HG03108 (cell line): ENCODE measurements around the gene PMEPA1.

Source experiments
- ATAC-seq: cut with Tn5 transposase; IDR thresholded peaks from one replicate; pipeline ENCODE4 v1.9.1; 2021; ENCODE audit warnings: moderate library complexity; ENCODE audit not compliant: unreplicated experiment

The PMEPA1 gene, protein sequence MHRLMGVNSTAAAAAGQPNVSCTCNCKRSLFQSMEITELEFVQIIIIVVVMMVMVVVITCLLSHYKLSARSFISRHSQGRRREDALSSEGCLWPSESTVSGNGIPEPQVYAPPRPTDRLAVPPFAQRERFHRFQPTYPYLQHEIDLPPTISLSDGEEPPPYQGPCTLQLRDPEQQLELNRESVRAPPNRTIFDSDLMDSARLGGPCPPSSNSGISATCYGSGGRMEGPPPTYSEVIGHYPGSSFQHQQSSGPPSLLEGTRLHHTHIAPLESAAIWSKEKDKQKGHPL

DNA sequence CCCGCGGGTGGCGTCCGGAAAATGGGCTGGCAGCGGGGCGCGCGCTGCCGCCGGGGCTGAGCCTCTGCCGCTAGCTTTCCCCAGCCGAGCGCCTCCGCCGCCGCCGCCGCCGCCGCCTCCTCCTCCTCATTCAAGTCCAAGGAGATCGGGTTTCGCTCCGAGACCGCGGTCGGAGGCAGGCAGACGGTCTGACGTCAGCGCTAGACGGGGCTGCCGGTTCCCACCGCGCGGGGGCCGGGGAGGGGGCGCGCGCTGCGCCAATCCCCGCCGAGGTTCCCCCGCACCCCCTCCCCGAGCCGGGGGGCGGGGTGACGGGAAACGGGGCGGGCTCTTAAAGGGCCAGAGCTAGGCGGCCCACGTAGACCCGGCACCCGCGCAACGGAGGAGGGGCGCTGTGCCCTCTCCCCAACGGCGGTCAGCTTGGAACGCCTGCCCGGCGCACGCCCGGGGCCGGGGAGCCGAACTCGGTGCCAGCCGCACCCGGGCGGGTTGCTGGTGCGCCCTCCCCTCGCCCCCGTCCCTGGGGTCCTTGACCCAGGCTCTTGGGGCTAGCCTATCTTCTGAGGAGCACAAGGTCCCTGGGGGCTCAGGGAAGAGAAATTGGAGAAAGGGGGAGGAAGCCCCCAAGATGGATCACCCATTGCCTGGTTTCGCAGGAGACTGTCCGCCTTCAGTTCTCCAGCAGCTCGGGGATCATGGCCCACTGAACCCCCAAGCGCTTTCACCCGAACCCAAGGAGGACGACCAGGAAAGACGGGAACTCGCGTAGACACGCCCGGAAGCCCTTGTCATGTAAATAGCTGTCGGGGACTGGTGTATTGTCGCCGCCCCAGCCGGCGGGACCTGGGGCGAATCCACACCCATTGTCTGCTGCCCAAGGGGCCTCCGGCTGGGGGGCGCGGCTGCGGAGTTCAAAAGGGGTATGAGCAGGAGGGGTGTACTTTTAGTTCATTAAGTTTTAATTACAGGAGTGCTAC is at the start of gene PMEPA1:
Gene PMEPA1 (minus strand): TSS at position 193 of the 977 bp plus-strand sequence. CDS start 433 bp downstream, outside the sequence.
- peak; percentile 79 for ATAC-seq

DNA sequence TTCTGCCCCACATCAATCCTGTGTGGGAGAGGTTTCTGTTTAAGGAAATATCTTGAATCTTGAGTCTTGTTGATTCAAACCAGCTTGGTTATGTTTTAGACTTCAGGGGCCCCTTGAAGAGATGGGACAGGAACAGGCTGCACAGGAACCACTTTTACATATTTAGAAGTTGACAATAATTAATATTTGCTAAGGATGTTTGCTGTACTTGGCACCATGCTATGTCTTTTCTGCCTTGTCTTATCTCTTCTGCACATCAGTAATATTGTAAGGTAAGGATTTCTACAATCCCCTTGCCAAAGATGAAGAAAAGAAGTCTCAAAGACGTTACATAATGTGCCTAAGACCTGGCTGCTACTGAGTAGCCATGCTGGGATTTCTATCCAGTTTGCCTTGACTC is 48.0 kb upstream of the PMEPA1 start:
- no peak for ATAC-seq

DNA sequence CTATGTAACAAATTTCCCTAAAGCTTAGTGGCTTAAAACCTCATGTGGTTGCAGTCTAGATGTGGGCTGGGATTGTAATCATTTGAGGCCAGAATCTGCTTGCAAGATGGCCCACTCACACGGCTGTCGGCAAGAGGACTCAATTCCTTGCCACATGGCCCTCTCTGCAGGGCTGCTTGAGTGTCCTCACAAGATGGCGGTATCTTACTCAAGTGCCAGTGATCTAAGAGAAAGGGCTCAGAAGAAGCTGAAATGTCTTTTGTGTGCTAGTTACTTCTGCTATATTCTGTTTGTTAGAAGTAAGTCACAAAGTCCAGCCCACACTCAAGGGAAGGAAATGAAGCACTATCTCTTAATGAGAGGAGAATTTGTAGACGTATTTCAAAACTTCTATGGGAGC is 47.1 kb upstream of the PMEPA1 start:
- ATAC-seq: no peak

GRCh38 chr20:57756213-57756612 is 46.4 kb upstream of the PMEPA1 start:
- ATAC-seq: no peak

GRCh38 chr20:57755609-57756008 is 45.8 kb upstream of the PMEPA1 start:
- no peak for ATAC-seq

- no peak for ATAC-seq
Observed at GRCh38 chr20:57754190-57754589, 44.4 kb upstream of the PMEPA1 start.

DNA sequence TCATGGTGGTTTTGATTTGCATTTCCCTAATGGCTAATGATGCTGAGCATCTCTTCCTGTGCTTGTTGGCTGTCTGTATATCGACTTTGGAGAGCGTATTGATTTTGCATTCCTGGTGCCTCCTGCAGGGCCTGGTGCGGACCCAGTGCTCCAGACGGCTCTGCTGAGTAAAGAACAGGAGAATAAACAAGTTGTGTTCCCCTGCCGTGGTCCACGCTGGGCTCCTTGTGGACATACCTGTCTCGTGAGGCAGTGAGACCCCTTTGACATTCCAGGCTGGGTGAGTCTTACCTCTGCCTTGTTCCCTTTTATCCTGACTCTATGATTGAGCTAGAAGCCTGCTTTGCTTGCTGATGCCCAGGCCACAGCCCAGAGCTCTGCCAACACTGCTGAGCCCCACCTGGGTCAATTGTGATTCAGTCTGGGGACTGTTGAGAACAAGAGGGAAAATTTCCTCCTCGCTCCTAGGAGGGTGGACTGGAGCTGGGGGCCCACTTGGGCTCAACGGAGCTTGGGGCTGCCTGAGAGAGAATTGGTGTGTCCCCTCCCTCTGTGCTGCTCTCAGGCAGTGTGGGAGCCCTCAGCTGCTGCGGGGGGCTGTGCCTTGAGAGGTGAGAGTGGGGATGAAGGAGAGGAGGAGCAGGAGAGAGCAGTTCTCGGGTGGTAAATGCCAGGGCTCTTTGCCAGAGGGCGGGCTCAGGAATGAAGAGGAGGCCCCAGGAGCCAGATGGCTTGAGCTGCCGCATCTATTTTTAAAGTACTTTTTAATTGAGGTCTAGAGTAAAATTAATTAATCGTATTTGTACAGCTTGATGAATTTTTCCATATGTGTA is 43.7 kb upstream of the PMEPA1 start:
- no peak for ATAC-seq

DNA sequence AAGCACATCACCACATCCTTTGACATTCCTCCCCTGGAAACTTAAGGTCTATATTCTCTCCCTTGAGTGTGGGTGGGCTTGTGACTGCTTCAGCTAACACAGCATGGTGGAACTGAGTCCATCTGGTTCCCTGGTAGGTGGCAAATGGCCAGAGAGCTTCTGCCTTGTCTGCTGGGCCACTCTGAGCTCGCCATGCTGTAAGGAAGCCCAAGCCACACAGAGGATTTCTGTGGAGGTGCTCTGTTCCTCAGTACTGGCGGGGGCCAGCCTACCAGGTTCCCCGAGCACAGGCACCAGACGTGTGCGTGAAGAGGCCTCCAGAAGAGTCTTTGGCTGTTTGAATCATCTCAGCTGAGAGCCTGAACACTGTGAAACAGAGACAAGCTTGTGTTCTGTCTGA is 41.6 kb upstream of the PMEPA1 start:
- no peak for ATAC-seq

- ATAC-seq: no peak
Observed at GRCh38 chr20:57749869-57750268, 40.1 kb upstream of the PMEPA1 start.

- no peak for ATAC-seq
Observed at GRCh38 chr20:57749131-57749690, 39.4 kb upstream of the PMEPA1 start.

DNA sequence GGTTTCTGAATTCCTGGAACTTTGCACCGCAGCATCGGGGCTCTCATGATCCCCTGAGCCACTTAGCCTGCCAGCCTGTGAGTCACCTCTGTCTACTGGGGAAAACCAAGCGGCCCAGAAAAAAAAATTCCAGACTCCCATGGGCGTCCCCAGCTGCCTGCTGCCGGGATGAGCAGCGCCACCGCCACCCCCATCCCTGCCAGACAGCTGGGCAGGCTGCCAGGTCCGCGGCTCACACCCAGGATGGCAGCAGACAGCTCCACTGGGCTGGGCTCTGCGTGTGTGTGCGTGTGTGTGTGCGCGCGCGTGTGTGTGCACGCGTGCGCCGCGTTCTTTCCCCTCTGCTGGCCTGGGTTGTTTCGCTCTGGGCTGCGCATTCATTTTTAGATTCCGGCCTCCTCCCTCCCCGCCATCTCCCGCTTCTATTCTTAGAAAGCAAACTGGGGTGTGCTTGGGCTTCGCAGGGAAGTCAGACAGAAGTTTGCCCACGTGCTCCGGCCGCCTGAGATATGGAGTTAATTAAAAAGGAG is 38.9 kb upstream of the PMEPA1 start:
- ATAC-seq: peak; percentile 56

DNA sequence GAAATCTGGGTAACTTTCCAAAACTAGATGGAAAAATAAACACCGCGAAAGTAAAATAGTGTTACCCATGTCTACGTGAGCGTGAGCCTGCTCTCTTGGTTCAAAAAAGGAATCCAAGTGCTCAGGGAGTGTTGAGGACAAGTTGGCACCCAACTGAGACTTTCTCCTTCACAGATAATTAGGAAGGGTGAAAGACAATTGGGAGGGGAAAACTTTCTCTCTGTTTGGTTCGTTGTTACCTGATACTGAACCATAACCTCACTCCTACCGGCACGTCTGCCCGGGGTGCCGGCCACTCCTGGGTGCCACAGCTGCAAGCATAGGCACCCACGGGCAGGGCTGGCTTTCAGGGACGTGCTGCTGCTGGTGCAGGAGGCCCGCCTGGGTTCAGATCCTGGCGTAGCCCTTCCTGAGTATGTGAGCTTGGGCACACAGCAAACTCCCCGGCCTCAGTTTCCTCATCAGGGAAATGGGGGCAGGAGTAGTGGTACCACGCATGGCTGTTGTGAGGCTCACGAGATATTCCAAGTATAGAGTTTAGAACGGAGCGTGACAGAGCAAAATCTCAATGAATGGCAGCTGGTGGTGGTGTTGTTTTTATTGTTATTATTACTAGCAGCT is 38.2 kb upstream of the PMEPA1 start:
- no peak for ATAC-seq

DNA sequence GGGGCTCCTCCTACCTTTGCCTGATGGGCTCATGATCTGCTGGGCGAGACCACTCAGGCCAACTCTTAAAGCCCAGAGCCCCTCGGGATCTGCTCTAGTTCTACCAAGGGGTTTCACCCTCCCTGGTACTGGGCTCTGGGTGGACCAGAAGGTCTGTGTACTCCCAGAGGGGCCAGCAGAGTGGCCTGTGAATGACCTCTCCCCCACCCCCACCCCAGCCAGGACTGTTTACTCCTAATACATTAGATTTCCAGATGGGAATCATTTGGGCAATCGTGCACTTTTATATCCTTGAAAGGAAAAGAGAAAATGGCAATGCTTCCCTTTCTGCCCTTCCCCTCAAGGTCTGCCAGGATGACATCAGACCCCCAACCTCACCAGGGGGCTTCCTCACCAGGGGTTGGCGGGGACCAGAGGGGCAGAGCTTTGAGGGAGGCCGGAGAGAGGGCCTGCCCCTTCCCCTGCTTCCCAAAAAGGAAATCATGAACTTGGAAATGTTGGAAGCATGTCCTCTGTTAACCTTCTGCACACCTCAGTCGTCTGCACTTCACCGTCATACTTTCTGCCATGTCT is 37.1 kb upstream of the PMEPA1 start:
- no peak for ATAC-seq

DNA sequence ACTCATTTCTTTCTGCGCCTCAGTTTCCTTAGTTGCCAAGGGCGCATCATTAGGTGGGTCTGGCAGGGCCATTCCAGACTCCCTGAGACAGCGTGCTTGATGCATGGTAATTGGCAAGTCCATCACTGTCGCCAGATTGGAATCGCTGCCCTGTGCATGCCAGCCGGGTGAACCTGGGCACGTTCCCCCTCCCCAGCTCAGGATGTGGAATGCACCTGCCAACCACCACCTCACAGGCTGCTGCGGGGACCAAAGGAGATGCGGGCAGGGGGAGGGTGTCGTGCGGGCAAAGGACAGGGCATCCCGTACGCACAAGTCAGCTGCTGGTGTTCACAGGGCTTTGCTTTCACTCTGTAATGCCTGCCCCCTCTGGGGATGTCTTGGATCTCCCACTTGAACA is 36.4 kb upstream of the PMEPA1 start:
- no peak for ATAC-seq

GRCh38 chr20:57744206-57744605 is 34.4 kb upstream of the PMEPA1 start:
- no peak for ATAC-seq

- no peak for ATAC-seq
Observed at GRCh38 chr20:57743450-57744095, 33.8 kb upstream of the PMEPA1 start.

GRCh38 chr20:57742507-57743181 is 32.8 kb upstream of the PMEPA1 start:
- no peak for ATAC-seq

GRCh38 chr20:57738484-57738883 is 28.7 kb upstream of the PMEPA1 start:
- no peak for ATAC-seq

- no peak for ATAC-seq
Observed at GRCh38 chr20:57738053-57738452, 28.2 kb upstream of the PMEPA1 start.
